ENCODE data around the gene WWOX. TPM values are rescaled to one million over a fixed set of nuclear protein-coding genes. Genes with fewer than 3 reads are reported as not detected.
A peak's percentile ranks its signal among the peaks of the same experiment; 100 is the strongest.

Gene WWOX
- total RNA-seq, 1 experiment from 2014 or later, result 15.6 TPM

DNA sequence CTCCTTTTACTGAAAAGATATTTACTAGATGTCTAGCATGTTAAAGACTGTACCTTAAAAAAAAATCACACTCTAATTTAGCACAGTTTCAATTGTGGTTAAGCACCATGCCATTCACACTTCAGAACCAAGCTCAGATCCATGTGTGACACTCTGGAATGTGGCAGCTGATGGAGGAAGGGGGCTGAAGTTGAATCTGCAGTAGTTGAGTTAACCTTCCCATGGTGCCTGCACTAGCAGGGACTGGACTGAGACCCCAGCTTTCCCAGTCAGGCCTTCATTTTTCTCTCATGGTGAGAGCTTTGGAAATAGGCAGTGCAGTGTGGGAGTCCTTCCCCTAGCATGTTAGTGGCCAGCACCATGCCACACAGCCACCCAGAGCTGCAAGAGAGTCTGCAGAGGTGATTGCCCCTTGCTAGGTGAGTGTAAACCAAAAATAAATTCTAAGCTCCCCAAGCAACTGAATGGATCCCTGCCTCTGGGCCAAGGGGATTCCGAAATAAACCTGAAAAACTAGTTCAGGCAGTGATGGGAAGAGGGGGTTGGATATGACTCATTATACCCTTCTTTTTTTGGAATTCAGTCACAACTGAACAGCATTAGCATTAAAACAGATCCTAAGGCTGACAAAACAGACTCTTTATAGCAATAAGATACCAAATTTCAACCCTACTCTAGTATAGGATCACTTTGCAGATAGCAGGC is 208.5 kb downstream of the WWOX start:
- no peak overlapping the region for H3K4me2 ChIP-seq (ENCODE audit: insufficient read depth, insufficient read length, low read length)
- Mint-ChIP-seq H3K4me3 (no peak overlapping the region), H3K36me3 (ENCODE audit: insufficient read depth in 1 of 3, low read depth in 3 of 3) (no peaks in the 10 kb centered on the region; a peak in 1 of 7 replicates), H3K27ac (0 out of 7 replicates have a peak overlapping the region, but pooled peaks of 1 of the 3 experiments have one; percentile 38), H3K9me3 (no peaks in the 10 kb centered on the region), H3K4me1 (peaks cover 50 to 57% of the 10 kb centered on the region in 2 experiments), H3K27me3 (ENCODE audit: low read depth) (no peaks in the 10 kb centered on the region)
- no peak overlapping the region for H4K8ac ChIP-seq (replicated peaks; ENCODE audit: insufficient read length, low read depth, low read length)
- no peak overlapping the region for H2AK5ac ChIP-seq (ENCODE audit: insufficient read length, low read length)
- no peak overlapping the region for H3K18ac ChIP-seq (ENCODE audit: insufficient read length, low read depth, low read length)
- H3T11ph ChIP-seq (ENCODE audit: low read length), result no peak overlapping the region
- no peak overlapping the region for H3K23ac ChIP-seq (ENCODE audit: insufficient read length, low read depth, low read length)
- no CpG with 5 or more reads among the region's 1 CpG for WGBS (ENCODE audit: extremely low coverage, insufficient read length, low lambda C conversion rate)
- no peak overlapping the region for H3K27ac ChIP-seq (ENCODE audit: insufficient read length, low read depth, low read length)
- H4K5ac ChIP-seq (ENCODE audit: insufficient read length, low read depth, low read length), result no peak overlapping the region
- H3K79me1 ChIP-seq (ENCODE audit: insufficient read depth, low read depth, low read length, poor library complexity, severe bottlenecking), result no peaks in the 10 kb centered on the region
- no peak overlapping the region for H4K91ac ChIP-seq (ENCODE audit: insufficient read length, low read depth, low read length)
- no peak for DNase-seq
- no peaks in the 10 kb centered on the region for H3K9me3 ChIP-seq (ENCODE audit: control insufficient read depth, low read depth, low read length)
- no peak overlapping the region; the same call in 1 of the 2 replicates for H3K14ac ChIP-seq (ENCODE audit: insufficient read depth, low read length)
- no peak overlapping the region for H2BK5ac ChIP-seq (ENCODE audit: insufficient read length, low read length)
- H2BK20ac ChIP-seq (ENCODE audit: low read depth, low read length, poor library complexity, severe bottlenecking), result no peak overlapping the region
- no peaks in the 10 kb centered on the region for H3K27me3 ChIP-seq (ENCODE audit: insufficient read depth, low read length)
- no peak overlapping the region for H3K4ac ChIP-seq (ENCODE audit: low read depth, low read length)
- H3K4me1 ChIP-seq (ENCODE audit: insufficient read depth, low read length), result peaks cover 11% of the 10 kb centered on the region; the same call in 1 of the 2 replicates
- H3K23me2 ChIP-seq (ENCODE audit: insufficient read length, low read depth, low read length, poor library complexity, severe bottlenecking), result no peaks in the 10 kb centered on the region
- TF ChIP-seq CTCF (conservative IDR thresholded peaks at IDR 0.05), result no peak
- H3K9ac ChIP-seq (ENCODE audit: extremely low read depth, insufficient read length, low read length), result no peak overlapping the region
- H3K56ac ChIP-seq (ENCODE audit: insufficient read length, low read depth, low read length), result no peak overlapping the region
- H2AFZ ChIP-seq (ENCODE audit: low read length), result no peak overlapping the region
- no peak overlapping the region for H2BK12ac ChIP-seq (ENCODE audit: insufficient read length, low read depth, low read length)
- H3K79me2 ChIP-seq (ENCODE audit: insufficient read depth, low read length), result no peaks in the 10 kb centered on the region
- H2BK120ac ChIP-seq (ENCODE audit: low read depth, low read length, poor library complexity, severe bottlenecking), result no peak overlapping the region
- H4K20me1 ChIP-seq (ENCODE audit: control insufficient read depth, insufficient read depth, insufficient read length), result no peaks in the 10 kb centered on the region
- H2BK15ac ChIP-seq (ENCODE audit: low read depth, low read length), result no peak overlapping the region
